GM12878 (cell line): ENCODE data around the gene PTGES2. TPM values are rescaled to one million over a fixed set of nuclear protein-coding genes. Genes with fewer than 3 reads are reported as not detected.

ENCODE experiments used
- ATF3 ChIP-seq: IDR thresholded peaks from 2 replicates; pipeline ENCODE4 v1.6.1; 2011; ENCODE audit warnings: low read depth, mild to moderate bottlenecking, low read length, moderate library complexity, borderline replicate concordance; ENCODE audit errors: extremely low read depth
- CBX5 ChIP-seq: sonication (generic); IDR thresholded peaks from 2 replicates; pipeline ENCODE4 v1.6.1; 2016; ENCODE audit warnings: low read depth, moderate library complexity, mild to moderate bottlenecking, inconsistent platforms
- EGR1 ChIP-seq, 2 experiments: IDR thresholded peaks; 1 replicate in 1 of 2; 2 replicates in 1 of 2; pipeline ENCODE4 v1.6.1; 2011 to 2012; ENCODE audit warnings: low read depth in 2 of 2, low read length in 2 of 2, borderline replicate concordance in 1 of 2, mild to moderate bottlenecking in 1 of 2, moderate library complexity in 1 of 2
- FOXK2 ChIP-seq: fragments of 450-650 bp; IDR thresholded peaks from 2 replicates; pipeline ENCODE4 v1.6.1; 2017; ENCODE audit warnings: mild to moderate bottlenecking, moderate library complexity
- GATAD2B ChIP-seq: fragments of 450-650 bp; conservative IDR thresholded peaks from 2 replicates; pipeline ENCODE4 v1.6.1; 2017; ENCODE audit warnings: low read depth, mild to moderate bottlenecking, moderate library complexity
- HDGF ChIP-seq: fragments of 450-650 bp; IDR thresholded peaks from 2 replicates; pipeline ENCODE4 v1.6.1; 2016; ENCODE audit warnings: antibody characterized with exemption
- JUND ChIP-seq: IDR thresholded peaks from 2 replicates; pipeline ENCODE4 v1.6.1; 2012; ENCODE audit warnings: low read depth, mild to moderate bottlenecking, low read length, improper control_type of control experiment, moderate library complexity
- NFIC ChIP-seq: IDR thresholded peaks from 2 replicates; pipeline ENCODE4 v1.6.1; 2012; ENCODE audit warnings: low read depth, mild to moderate bottlenecking, inconsistent platforms, low read length, moderate library complexity
- NR2F1 ChIP-seq: fragments of 450-650 bp; conservative IDR thresholded peaks from 2 replicates; pipeline ENCODE4 v1.6.1; 2017; ENCODE audit warnings: mild to moderate bottlenecking
- PML ChIP-seq: IDR thresholded peaks from 2 replicates; pipeline ENCODE4 v1.6.1; 2012; ENCODE audit warnings: low read length, inconsistent platforms
- TBL1XR1 ChIP-seq: IDR thresholded peaks from 2 replicates; pipeline ENCODE4 v1.6.1; 2012; ENCODE audit warnings: low read depth, low read length, improper control_type of control experiment
- USF1 ChIP-seq: IDR thresholded peaks from 2 replicates; pipeline ENCODE4 v1.6.1; 2011; ENCODE audit warnings: borderline replicate concordance, low read depth, mild to moderate bottlenecking, moderate library complexity, mixed read lengths, low read length; ENCODE audit not compliant: insufficient read depth; ENCODE audit errors: extremely low read length
- polyA plus RNA-seq, 11 experiments: library from polyadenylated mRNA; depleted of rRNA in 4 of 11; unstranded in 6 of 11; stranded (reverse) in 5 of 11; fragments of >200 nt; fragmentation: Nextera tagmentation in 4 of 11; fragmentation: Illumina TruSeq in 1 of 11; extraction: Ambion mirVana in 4 of 11; extraction: Trizol in 1 of 11; gene quantifications; 1 replicate in 1 of 11; 2 replicates in 10 of 11; pipeline versions ENCODE4 v1.2.1 to v1.2.3, GENCODE V29; 2011 to 2016; ENCODE audit warnings: inconsistent platforms in 2 of 11, missing spikeins in 2 of 11, low read depth in 1 of 11
- total RNA-seq, 4 experiments: library from RNA; depleted of rRNA in 3 of 4; stranded (reverse); fragments of >200 nt in 3 of 4; fragmentation: Illumina TruSeq in 1 of 4; extraction: Trizol in 1 of 4; gene quantifications; 2 replicates each; pipeline versions ENCODE4 v1.2.1 to v1.2.3, GENCODE V29; 2013 to 2021

PTGES2 gene
- total and polyA plus RNA-seq, 10 of the 15 experiments (the other 5 are each of a cell fraction or from before 2014, with no cell fraction given), result 2.1 to 141 (median 99.1) TPM

- TF ChIP-seq USF1 (peak; percentile 84), EGR1 (IDR thresholded peaks at IDR 0.05; ENCODE audit: borderline replicate concordance in 1 of 2, low read depth in 2 of 2, low read length in 2 of 2) (peak; percentile 36 to 95), CBX5 (no peak), HDGF (0 out of 2 replicates have a peak, but pooled peaks have one; percentile 26), TBL1XR1 (peak; percentile 34; the same call in 1 of the 2 replicates), NFIC (peak; percentile 3; the same call in 1 of the 2 replicates), NR2F1 (no peak), PML (peak; percentile 80; the same call in 1 of the 2 replicates), FOXK2 (peak; percentile 9; the same call in 1 of the 2 replicates), ATF3 (peak; percentile 29; the same call in 1 of the 2 replicates), JUND (no peak), GATAD2B (0 out of 2 replicates have a peak, but pooled peaks have one; percentile 0)
- TF ChIP-seq, all 136 proteins: peak for 43
These were observed 684 bp upstream of the PTGES2 start (continued) for GRCh38 chr9:128127990-128128835.
